Astrocyte of the spinal cord (primary cell): ENCODE data around the gene BTBD2.

Experiments
- DNase-seq: peaks from one replicate; pipeline ENCODE4 v3.0.0; 2011; ENCODE audit warnings: low read depth, low spot score
- H3K4me3 ChIP-seq: 2 replicates; pipeline ENCODE4 v1.5.1; 2011; ENCODE audit warnings: low read depth, mild to moderate bottlenecking, low read length, moderate library complexity
- in situ Hi-C: cut with HindIII; loops from 2 replicates; pipeline ENCODE4 v1.10.0; 2017; ENCODE audit warnings: low sequenced_read_pairs
- TF ChIP-seq, protein P1 (sequence below): IDR thresholded peaks from 2 replicates; pipeline ENCODE4 v1.5.1; 2012; ENCODE audit warnings: low read depth, mild to moderate bottlenecking, low read length, inconsistent platforms

BTBD2 gene

DNA sequence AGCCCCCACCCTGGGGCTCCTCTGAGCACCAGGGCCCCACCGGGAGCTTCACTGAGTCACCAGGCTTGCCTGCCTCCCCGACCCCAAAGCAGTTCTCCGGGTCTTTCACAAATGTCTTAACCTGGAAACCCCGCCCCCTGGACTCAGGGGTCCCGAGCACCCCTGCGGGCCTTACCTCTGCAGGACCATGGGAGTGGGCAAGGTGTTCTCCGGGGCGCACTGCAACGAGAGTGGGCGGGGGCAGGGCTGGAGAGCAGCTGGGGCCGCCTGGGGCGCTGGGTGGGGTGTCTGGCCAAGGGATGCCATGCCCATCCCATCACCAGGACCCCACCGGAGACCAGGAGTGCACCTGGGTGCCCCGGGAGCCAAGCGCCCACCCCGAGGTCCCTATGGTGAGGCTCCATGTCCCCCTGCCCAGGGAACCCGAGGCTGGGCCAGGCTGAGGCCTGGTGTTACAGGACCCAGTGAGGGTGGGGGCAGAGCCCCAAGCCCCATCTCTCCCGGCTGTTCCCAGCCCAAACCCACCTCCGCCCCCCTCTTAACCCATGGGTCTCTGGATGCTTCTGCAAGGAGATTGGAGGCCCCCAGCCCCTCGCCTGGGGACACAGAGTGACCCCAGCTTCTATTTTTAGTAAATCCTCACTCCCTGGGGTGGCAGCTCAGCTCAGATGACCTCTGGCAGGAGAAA, 24.6 kb upstream of the BTBD2 start:
- DNase-seq = no peak
- no peak overlapping the region for H3K4me3 ChIP-seq
- TF ChIP-seq, protein P1, sequence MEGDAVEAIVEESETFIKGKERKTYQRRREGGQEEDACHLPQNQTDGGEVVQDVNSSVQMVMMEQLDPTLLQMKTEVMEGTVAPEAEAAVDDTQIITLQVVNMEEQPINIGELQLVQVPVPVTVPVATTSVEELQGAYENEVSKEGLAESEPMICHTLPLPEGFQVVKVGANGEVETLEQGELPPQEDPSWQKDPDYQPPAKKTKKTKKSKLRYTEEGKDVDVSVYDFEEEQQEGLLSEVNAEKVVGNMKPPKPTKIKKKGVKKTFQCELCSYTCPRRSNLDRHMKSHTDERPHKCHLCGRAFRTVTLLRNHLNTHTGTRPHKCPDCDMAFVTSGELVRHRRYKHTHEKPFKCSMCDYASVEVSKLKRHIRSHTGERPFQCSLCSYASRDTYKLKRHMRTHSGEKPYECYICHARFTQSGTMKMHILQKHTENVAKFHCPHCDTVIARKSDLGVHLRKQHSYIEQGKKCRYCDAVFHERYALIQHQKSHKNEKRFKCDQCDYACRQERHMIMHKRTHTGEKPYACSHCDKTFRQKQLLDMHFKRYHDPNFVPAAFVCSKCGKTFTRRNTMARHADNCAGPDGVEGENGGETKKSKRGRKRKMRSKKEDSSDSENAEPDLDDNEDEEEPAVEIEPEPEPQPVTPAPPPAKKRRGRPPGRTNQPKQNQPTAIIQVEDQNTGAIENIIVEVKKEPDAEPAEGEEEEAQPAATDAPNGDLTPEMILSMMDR = no peak
- in situ Hi-C loops = no loop called here

GRCh38 chr19:2039089-2039958, 23.8 kb upstream of the BTBD2 start:
- no peak for DNase-seq
- in situ Hi-C loops = no loop called here
- H3K4me3 ChIP-seq = no peak overlapping the region
- TF ChIP-seq, protein P1 = no peak

- in situ Hi-C loops = no loop called here
- TF ChIP-seq, protein P1 = no peak
- no peak overlapping the region for H3K4me3 ChIP-seq
- DNase-seq = no peak
Observed at GRCh38 chr19:2038284-2039088, 23.0 kb upstream of the BTBD2 start.

- DNase-seq = no peak
- in situ Hi-C loops = no loop called here
- H3K4me3 ChIP-seq = no peak overlapping the region
- TF ChIP-seq, protein P1 = no peak
Observed at GRCh38 chr19:2037651-2038255, 22.2 kb upstream of the BTBD2 start.

DNA sequence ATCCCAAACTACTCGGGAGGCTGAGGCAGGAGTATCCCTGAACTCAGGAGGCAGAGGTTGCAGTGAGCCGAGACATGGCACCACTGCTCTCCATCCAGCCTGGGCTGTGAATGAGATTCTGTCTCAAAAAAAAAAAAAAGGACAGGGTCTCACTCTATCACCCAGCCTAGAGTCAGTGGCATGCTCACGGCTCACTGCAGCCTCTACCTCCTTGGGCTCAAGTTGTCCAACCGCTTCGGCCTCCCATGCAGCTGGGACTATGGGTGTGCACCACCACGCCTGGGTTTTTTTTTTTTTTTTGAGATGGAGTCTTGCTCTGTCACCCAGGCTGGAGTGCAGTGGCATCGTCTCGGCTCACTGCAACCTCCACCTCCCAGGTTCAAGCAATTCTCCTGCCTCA, 20.9 kb upstream of the BTBD2 start:
- DNase-seq = no peak
- in situ Hi-C loops = no loop called here

GRCh38 chr19:2035590-2035991, 20.1 kb upstream of the BTBD2 start:
- in situ Hi-C loops = no loop called here
- TF ChIP-seq, protein P1 = no peak
- DNase-seq = no peak
- H3K4me3 ChIP-seq = no peak overlapping the region

More for the DNA sequence above, 20.9 kb upstream of the BTBD2 start:
- no peak overlapping the region for H3K4me3 ChIP-seq
- TF ChIP-seq, protein P1 = no peak
